IPS DF 19.7 (cell line): ENCODE measurements around the gene CD40LG.

Source experiments
- DNase-seq: peaks from one replicate; pipeline ENCODE4 v3.0.0-alpha.2; 2013; ENCODE audit warnings: low read depth, low spot score

CD40LG gene

DNA sequence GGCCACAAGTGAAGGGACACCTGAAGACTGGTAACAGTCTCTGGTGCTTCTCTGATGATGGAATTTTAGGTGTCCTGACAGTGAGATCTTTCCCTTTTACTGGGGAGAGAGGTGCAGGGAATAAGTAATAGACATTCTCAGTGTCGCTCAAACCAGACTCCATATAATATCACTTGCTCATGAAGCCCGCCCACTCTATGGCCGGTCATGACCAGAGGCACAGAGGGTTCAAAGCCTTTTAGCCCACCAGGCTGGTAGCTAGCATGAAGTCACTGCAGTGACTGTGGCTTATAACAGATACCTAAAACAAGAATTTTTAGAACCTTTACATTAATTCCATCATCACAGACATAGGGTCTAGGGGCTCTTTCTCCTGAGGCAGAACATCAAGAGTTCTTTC is 2.9 kb downstream of the CD40LG start:
- no peak for DNase-seq

DNA sequence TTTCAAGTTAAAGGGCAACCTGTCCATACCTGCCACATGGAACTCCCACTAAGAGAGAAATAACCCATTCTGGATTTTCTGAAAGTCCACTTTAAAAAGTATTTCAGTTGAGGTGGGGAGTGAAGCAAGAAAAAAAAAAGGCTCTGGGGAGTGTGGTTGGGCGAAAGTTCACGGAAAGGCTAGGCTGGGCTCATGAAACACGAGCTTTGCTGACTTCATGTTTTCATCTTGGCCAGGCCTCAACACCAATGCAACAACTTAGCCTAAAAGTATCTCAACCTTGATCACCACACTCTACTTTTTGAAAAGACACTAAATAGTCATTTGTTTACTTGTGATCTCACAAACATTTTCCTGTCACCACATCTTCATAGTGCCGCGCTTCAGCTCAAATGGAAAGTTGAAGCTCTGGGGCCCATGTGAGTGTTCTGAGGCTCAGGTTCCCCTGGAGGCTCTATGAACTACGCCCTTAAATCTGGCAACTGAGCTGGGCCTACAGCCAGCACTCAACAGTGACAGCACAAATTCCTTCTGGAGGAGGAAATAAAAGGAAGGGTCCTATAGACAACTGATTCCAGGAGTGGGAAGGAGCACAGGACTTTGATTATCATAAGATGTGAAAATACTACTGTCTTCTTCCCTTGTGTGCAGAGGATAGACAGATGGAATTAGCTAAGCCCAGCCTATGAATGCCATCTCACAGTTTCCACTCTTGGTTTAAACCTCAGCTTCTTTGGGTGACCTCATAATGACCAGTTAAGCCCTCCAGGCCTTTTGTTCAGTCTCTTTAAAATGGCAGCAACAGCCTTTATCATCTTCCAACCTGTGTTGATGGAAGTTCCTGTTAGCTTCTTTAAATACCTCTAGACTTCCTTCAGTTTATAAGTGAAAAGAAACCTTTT is 5.1 kb downstream of the CD40LG start:
- no peak for DNase-seq

DNA sequence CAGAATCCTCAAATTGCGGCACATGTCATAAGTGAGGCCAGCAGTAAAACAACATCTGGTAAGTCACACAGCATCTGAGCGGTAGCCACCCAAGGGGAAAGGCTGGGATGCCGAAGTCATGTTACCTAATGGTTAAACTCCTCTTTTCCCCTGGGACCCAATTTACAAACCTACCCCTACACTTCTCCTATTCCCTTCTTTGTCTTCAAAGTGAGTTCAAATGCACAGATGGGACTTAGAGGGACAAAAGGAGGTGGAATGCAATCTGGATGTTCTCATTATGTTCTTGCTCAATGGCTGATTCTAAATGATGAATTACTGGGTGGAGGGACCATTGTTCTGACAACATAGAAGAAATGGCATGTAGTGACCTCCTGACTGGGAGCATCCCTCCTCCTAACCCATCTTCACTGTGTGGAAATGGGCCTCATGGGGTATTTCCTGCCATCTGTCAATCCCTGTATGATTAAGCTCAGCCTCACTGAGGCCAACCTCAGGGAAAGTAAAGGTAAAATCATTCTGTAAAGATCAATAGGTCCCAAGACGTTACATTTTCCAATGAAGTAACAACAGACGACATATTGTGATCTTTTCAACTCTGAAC is 8.5 kb downstream of the CD40LG start:
- DNase-seq, result no peak

DNA sequence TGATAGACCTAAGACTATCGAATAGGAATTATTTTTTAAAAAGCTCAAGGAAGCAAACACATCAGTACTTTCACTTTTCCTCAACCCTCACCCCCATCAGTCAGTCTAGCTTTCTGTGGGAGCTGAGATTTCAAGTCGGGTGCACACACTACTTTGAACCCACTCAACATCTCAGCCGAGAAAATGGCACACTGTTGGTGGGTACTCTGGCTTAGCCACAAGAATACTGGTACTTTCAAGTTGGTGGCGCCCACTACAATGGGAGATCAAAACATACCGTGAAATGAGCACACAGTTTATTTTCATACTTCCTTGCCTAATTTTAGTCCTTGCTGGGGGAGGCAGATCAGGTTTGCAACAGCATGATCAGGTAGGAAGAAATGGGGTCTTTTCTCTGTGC is 10.2 kb downstream of the CD40LG start:
- DNase-seq, result no peak

DNA sequence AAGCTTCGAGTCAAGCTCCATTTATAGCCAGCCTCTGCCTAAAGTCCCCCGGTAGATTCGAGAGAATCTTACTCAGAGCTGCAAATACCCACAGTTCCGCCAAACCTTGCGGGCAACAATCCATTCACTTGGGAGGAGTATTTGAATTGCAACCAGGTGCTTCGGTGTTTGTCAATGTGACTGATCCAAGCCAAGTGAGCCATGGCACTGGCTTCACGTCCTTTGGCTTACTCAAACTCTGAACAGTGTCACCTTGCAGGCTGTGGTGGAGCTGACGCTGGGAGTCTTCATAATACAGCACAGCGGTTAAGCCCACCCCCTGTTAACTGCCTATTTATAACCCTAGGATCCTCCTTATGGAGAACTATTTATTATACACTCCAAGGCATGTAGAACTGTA is 11.2 kb downstream of the CD40LG start:
- DNase-seq, result no peak

DNA sequence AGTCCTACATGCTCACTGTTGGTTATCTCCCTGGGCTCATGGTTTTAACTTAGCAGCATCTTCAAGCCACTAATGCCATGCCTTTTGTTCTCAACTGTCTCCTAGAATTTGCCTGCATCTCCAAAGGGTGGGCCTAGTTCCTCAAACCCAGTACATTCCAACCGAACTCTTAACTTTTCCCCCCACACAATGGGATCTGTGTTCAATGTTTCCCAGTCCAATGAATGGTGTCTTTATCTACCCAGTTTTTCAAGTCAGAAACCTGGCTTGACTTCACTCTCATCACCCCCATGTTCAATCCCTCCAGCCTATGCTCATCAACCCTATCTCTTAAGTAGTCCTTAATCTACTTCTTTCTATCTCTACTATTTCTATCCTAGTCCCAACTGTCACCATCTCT is 12.9 kb downstream of the CD40LG start:
- no peak for DNase-seq

DNA sequence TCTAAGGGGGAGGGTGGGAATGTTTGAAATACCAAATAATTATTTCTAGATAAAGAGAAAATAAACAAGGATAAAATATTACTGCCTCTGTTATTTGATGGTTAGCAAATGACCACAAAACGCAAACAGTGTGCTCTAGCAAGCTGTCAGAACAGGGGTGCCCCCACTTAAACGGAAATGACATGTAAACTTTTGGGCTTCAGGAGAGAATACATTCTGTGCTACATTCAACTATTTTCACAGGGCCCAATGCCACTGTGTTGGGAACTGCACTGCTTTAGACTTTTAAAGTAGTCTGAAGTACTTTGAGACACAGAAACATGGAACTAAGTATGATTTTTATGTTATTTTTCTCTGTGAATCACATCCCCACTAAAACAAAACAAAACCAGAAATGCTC is 14.1 kb downstream of the CD40LG start:
- no peak for DNase-seq

DNA sequence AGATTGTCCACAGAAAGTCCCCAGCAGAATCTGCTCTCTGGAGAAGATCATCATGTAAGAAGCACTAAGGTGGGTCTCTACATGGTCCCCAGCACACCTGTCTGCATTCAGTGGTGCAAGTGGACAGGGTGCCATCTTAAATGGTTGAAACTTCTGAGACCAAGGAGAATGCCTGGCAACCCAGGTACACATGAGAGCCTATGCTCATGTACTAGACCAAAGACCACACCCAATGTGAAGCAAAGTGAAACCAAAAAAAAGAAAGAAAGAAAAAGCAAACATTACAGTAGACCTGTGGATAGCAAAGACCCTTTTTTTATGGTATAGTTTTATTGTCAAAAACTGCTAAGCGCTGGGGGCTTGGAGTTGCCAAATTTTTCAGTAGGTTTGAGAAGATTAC is 15.0 kb downstream of the CD40LG start:
- no peak for DNase-seq

DNA sequence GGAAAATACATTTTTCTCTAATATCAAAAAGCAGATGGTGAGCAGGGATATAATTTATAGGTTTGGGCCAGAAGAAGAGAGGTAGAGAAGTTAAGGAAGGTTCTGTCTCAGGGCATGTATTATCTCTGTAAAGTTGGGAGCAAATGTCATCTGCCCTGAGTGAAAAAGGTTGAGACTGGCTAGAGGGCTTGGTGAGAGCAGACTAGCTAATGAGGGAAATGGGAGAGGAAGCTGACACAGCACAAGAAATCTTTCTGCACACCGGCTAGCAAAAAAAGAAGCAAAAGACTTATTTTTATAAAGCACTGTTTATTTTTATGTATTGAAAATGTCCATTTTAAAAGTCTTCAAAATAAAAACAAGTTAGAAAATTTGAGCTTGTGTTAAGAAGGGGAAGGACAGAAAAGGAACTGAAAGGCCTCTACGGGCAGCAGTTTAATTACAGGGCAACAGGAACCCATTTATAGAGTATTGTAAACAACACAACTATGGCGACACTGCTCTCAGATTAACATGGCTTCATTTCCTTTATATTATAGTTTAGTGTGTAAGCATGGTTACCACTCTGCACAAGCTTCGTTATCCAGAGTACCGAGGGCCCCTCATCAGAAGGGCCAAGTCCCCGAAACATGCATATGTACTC is 17.4 kb downstream of the CD40LG start:
- no peak for DNase-seq

DNA sequence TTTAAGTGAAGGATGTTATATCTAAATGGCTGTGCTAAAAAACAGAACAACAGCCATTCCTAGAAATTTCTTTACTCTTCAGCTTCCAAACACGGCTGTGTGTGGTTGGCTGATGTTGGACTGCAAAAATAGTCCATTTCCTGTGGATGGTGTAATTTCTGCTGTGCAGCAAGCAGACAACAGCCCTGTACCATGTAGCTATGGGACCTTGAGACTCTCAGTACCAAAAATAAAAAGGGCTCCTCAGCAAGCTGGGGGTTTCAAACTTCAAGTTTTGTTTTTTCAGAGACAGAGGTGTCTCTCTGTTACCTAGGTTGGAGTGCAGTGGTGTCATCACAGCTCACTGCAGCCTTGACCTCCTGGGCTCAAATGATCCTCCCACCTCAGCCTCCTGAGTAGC is 18.1 kb downstream of the CD40LG start:
- no peak for DNase-seq

DNA sequence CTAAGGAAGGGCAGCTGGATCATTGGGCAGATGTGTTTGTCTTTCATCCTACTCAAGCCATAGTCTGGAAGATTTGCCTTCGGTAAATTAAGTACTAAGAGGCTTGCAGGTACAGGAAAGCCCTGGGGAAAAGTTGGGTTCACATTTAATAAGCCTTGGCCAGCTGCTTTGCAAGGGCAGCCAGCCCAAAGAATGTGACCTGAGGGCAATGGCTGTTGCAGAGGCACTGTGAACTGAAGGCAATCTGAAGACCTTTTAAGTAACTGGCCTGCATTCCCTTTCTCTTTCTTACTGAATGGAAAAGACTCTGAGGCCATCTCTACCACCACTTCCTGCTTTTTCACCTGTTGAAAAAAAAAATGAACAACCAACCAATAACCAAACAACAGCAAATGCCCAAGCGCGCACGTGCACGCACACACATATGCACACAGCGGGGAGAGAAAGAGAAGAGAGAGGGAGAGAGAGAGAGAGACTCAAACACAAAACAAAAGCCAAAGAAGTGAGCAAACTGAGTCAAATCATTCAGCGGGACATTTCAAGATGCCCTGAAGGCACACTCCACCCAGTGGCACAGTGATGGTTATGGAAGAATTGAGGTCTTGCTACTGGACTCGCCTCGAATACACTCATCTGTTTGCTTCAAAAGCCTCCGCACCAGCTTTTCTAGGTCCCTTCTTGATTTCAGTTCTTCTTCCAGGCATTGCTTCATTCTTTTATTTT is 19.6 kb downstream of the CD40LG start:
- DNase-seq, result no peak

DNA sequence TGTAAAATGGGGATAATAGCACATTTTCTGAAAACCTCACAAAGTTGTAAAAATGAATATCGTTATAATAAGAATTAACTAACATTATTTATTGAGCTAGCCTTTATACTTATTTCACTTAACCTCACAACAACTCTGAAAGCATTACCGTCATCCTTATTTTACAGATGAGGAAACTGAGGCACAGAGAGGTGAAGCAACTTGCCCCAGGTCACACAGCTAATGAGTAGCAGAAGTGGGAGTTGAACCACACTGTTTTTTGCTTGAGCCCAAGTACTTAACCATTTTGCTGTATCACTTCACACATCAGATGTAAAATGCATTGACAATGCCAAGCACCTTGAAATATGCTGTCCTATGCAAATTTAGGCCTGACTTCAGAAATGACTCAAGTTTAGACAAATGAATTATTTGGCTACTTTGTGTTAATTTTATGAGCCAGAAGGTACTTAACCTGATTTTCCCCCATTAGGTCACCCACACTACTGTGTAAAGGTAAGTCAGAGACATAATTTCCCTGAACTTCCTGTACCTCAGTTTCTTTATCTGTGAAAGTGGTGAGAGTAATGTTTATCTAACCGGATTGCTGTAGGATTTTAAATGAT is 23.1 kb downstream of the CD40LG start:
- DNase-seq, result no peak

DNA sequence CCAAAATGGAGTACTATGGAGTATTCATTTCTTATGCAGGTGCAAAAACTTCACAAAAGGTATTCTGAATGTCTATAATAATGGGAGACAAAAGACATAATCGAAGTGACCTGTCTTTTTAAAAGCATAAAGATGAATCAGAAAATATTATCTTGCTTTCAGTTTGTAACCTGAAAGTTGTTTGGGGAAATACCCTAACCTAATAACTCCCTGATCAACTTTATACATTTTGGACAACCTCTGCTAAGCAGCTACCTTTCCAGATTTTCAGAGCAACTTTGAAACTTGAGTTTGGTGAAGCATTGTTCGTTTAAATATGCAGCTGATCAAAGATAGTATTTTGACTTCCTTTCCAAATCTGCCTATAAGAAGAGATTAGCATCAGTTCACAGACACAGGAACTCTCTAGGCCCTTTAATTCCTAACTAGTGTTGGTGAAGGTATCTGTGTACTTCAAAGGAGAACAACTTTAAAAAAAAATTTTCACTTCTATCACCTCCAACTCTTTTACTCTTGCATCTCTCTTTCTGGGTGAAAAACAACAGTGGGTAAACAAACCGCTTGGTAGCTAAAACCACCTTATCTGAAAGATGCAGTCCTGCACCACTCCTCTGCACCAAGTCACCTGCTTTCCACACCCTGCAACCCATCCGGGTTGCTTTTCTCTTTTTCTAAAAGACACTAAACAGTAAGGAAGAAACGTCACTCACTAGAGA is 26.5 kb downstream of the CD40LG start:
- DNase-seq, result no peak

DNA sequence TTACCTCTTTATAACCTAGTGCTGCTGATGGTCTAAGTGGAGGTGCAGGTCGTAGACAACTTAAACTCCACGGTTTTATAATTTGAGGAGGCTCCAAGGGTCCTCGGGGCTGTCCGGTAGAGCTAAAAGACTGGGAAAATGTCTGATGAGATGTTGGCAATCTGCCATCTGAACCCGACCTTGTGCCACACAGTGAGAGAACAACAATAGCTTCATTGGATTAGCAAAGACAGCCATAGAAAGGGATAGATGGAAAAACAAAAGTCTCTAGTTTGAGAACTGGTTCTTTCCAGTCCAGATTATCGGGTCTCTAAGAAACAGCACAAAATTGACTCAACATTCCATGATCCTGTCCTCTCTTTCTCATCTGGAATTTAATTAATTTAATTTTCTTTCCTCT is 31.6 kb downstream of the CD40LG start:
- no peak for DNase-seq

DNA sequence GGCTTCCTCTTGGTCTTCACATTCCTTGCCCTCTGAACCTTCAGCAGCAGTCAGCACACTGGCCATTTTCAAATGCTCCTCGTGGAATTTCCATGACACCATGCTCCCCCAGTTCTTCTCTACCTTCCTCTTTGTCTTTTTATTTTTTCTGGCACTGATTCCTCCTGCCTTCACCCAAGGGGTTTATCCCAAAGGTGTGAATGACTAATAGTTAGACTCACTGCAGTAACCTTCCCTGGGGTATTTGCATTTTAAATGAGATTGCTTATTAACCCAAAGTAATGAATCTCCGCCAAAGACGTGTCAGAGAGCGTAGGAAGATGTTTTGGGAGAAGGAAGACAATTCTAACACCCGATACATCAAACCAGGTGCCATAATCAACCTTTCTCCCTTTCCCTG is 36.2 kb downstream of the CD40LG start:
- no peak for DNase-seq

DNA sequence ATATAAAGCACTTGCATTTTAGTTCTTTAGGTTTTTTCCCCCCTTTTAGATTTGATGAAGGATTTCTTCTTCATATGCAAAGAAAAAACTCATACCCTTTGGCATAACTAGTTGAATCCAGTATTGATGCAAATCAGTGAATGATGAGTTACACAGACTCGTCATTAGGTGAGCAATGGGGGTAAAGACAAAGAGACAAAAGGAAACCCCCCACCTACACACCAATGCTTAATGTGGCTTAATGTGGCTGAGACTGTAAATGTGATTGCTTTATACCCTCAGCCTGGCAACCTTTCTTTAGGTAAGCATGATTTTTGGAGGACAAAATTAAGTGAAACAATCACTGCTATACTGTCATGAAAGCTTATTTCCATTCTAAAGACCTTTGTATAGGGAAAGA is 39.5 kb downstream of the CD40LG start:
- DNase-seq, result no peak

DNA sequence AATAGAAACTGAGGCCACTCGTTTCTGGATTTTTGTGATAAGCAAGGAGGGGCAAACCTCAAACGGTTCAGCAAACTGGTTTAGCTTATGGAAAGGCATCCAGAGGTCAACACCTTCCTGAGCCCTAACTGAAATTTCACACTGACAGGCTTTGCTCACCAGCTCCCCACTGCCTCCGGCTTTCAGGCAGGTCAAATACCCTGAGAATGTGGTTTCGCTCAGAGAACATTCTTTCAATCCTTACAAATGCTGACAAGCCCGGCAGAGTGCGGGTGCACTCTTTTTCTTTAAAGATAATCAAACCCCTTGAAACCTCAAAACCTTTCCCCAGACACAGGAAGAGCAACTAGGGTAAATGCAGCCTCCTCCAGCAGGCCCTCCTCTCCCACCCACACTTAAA is 41.5 kb downstream of the CD40LG start:
- DNase-seq, result peak; percentile 7

DNA sequence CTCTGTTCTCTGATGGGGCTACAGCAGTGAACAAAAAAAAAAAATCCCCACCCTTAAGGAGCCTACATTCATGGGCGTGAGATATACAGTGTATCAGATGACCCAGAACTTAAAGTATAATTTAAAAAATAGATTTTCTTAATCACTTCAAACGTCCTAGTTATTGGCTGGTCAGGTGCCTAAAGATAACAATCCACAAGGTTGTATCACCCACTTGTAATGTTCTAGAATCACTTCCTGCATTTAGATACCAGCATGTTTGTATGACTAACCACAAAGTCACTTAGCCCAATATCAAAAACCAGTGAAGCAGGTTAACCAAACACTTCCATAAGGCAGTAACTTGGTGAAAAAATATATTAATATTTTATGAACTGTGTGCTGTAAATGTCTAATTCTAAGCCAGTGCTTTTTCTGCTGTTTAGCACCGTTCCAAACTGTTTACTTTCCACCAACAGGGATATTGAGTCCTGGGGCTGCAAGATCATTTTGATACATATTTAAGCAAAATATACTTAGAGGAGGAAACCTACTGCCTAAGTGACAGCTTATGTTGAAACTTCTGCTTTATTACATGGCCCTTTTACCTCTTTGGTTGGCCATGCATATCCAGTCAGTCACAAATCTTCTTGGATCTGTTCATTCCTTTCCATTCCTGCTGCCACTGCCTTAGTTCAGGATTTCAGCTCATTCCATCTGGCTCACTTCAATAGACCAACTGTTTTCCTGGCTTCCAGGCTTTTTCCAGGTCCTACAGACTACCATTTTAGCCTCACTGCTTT is 43.3 kb downstream of the CD40LG start:
- DNase-seq, result no peak

DNA sequence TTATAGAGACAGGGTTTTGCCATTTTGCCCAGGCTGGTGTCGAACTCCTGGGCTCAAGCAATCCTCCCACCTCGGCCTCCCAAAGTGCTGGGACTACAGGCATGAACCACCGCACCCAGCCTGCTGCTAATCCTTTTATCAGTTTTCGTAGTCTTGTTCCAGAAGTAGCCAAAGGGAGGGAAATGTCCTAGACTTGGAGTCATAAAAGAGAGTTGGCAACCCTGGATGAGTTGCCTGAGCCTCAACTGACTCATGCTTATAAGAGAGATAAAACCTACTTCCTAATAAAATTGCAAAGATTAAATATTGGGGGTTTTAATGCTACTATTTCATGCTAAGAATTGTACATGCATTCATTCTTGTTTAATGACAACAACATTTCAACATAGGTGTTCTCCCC is 44.3 kb downstream of the CD40LG start:
- DNase-seq, result no peak

DNA sequence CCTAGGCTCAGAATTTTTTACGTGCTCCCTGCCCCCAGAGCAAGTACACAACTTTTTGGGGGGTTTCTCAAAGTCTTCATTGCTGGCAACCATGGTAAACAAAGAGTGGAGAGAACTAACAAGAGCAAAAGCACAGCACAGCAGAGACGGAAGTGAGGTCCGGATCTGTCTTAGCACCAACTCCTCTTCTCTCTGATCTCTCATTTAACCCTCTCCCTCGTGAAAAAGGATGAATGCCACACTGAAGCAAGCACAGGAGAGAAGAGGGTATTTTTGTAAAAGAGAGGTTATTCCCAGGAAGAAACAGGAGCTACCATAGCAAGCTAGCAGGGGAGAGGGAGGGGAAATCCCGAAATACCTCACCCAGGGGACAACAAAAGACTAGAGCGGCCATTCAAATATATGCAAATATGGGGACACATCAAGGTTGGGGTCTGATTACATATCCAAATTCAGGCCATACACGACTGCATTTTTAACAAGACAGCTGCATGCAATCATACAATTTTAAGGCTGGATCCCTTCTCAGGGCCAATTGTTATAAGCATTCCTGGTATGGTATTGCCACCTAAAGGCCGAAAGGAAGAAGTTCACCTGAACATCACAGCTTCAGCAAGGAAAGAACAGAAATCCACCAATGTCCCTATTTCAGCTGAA is 46.6 kb downstream of the CD40LG start:
- DNase-seq, result peak; percentile 28
